GM23248 (cell line): ENCODE data around the gene DMC1. TPM values are rescaled to one million over a fixed set of nuclear protein-coding genes. Genes with fewer than 3 reads are reported as not detected.
"Not testable (repeated sequence)": the region's sequence is repeated elsewhere in the genome, so short reads cannot be mapped to it uniquely, and the experiment has no call there.

Source experiments
- DNase-seq: peaks from one replicate; pipeline ENCODE4 v3.0.0-alpha.2; 2015
- H2AFZ ChIP-seq: fragments of 200-600 bp; sonication (generic); 2 replicates; pipeline ENCODE4 v1.6.1; 2016; ENCODE audit warnings: antibody characterized with exemption
- H3F3A ChIP-seq: fragments of 200-600 bp; sonication (generic); 2 replicates; pipeline ENCODE4 v1.6.1; 2016; ENCODE audit warnings: mild to moderate bottlenecking, antibody characterized with exemption, mixed run types; ENCODE audit not compliant: insufficient read depth
- H3K27ac ChIP-seq: fragments of 200-600 bp; sonication (generic); 2 replicates; pipeline ENCODE4 v1.5.1; 2016; ENCODE audit warnings: mild to moderate bottlenecking
- H3K27me3 ChIP-seq: fragments of 200-600 bp; sonication (generic); replicated peaks from 2 replicates; pipeline ENCODE4 v1.6.1; 2016; ENCODE audit warnings: mild to moderate bottlenecking; ENCODE audit not compliant: insufficient read depth
- H3K36me3 ChIP-seq: fragments of 200-600 bp; sonication (generic); 2 replicates; pipeline ENCODE4 v1.6.1; 2016; ENCODE audit warnings: low read depth, mild to moderate bottlenecking
- H3K4me1 ChIP-seq: fragments of 200-600 bp; sonication (generic); 2 replicates; pipeline ENCODE4 v1.6.1; 2016; ENCODE audit warnings: mild to moderate bottlenecking; ENCODE audit not compliant: insufficient read depth
- H3K4me2 ChIP-seq: fragments of 200-600 bp; sonication (generic); one replicate; pipeline ENCODE4 v1.6.1; 2016; ENCODE audit warnings: mild to moderate bottlenecking; ENCODE audit not compliant: unreplicated experiment
- H3K4me3 ChIP-seq: fragments of 200-600 bp; sonication (generic); 2 replicates; pipeline ENCODE4 v1.5.1; 2016; ENCODE audit warnings: mild to moderate bottlenecking
- H3K79me2 ChIP-seq: fragments of 200-600 bp; sonication (generic); 2 replicates; pipeline ENCODE4 v1.6.1; 2016; ENCODE audit warnings: mild to moderate bottlenecking; ENCODE audit not compliant: insufficient read depth
- H3K9ac ChIP-seq: fragments of 200-600 bp; sonication (generic); 2 replicates; pipeline ENCODE4 v1.6.1; 2016; ENCODE audit warnings: mild to moderate bottlenecking
- H3K9me2 ChIP-seq: fragments of 200-600 bp; sonication (generic); 2 replicates; pipeline ENCODE4 v1.6.1; 2016; ENCODE audit warnings: mixed run types, mild to moderate bottlenecking, moderate library complexity; ENCODE audit not compliant: insufficient read depth
- H3K9me3 ChIP-seq: fragments of 200-600 bp; sonication (generic); one replicate; pipeline ENCODE4 v1.6.1; 2017; ENCODE audit warnings: low read depth
- H4K20me1 ChIP-seq: fragments of 200-600 bp; sonication (generic); 2 replicates; pipeline ENCODE4 v1.6.0; 2016; ENCODE audit not compliant: insufficient read depth
- EZH2 ChIP-seq: fragments of 200-600 bp; sonication (generic); IDR thresholded peaks from 2 replicates; pipeline ENCODE4 v1.6.1; 2018; ENCODE audit warnings: antibody characterized with exemption, mild to moderate bottlenecking; ENCODE audit not compliant: insufficient read depth, poor library complexity, severe bottlenecking
- EZH2phosphoT487 ChIP-seq: fragments of 200-600 bp; sonication (generic); IDR thresholded peaks from 2 replicates; pipeline ENCODE4 v1.6.1; 2018; ENCODE audit warnings: antibody characterized with exemption, moderate library complexity, mild to moderate bottlenecking, low read depth; ENCODE audit not compliant: insufficient read depth
- WGBS, 2 experiments: methylation state at CpG; one replicate each; pipeline ENCODE4 v1.1.6; 2015 to 2017; ENCODE audit warnings: low lambda C conversion rate in 2 of 2, low coverage in 1 of 2; ENCODE audit errors: missing lambda C conversion rate in 2 of 2; 5-methylcytosine and 5-hydroxymethylcytosine counted together
- in situ Hi-C: fragments of 300-500 bp; cut with MboI; formaldehyde crosslinking; loops from 2 replicates; pipeline ENCODE4 v1.15.0; 2020
- polyA plus RNA-seq: library from polyadenylated mRNA; unstranded; fragments of >200 nt; fragmentation: Nextera tagmentation; extraction: Ambion mirVana; gene quantifications from 2 replicates; pipeline ENCODE4 v1.2.1, GENCODE V29; 2016
- total RNA-seq: library from RNA; depleted of rRNA; stranded (reverse); fragments of >200 nt; shearing (Covaris generic); gene quantifications from 2 replicates; pipeline ENCODE4 v1.2.3, GENCODE V29; 2014; rRNA removed

The DMC1 gene
- total and polyA plus RNA-seq, 2 experiments from 2014 or later = 1.4 to 11.8 TPM

DNA sequence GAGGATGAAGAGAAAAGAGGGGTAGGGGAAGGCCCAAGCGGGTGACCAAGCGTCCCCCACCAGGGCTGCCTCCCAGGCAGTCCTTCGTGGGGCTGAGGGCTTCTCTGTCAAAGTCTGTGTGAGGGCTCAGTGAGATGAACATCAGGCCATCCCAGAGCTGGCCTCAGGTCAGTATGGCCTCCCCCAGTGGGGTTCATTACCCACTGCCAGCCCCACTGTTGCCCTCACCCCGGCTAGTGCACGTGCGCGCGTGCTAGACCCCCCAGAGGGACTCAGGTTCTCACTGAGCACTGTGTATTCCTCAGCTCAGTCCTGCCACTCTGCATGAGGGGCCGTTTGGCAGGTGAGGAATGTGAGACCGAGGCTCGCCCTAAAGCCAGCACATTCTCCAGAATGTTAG, 98.7 kb downstream of the DMC1 start:
- TF ChIP-seq EZH2 (no peak), EZH2phosphoT487 (no peak)
- Histone ChIP-seq H3K9me2 (no peaks in the 10 kb centered on the region), H3K4me3 (no peak overlapping the region), H3K9ac (no peak overlapping the region), H3F3A (peaks cover 10% of the 10 kb centered on the region; the same call in 1 of the 2 replicates), H2AFZ (no peak overlapping the region), H3K4me1 (0 out of 2 replicates have a peak, but pooled peaks cover 3% of the 10 kb centered on the region), H3K79me2 (peaks cover 59% of the 10 kb centered on the region), H3K36me3 (peaks cover 5% of the 10 kb centered on the region; the same call in 1 of the 2 replicates), H4K20me1 (no peaks in the 10 kb centered on the region), H3K27ac (no peak overlapping the region), H3K9me3 (no peaks in the 10 kb centered on the region), H3K27me3 (no peaks in the 10 kb centered on the region), H3K4me2 (no peak overlapping the region)
- in situ Hi-C loops = no loop called here
- WGBS, 2 experiments = 92 to 94% methylated on average over 11 of the region's 11 CpGs
- no peak for DNase-seq

DNA sequence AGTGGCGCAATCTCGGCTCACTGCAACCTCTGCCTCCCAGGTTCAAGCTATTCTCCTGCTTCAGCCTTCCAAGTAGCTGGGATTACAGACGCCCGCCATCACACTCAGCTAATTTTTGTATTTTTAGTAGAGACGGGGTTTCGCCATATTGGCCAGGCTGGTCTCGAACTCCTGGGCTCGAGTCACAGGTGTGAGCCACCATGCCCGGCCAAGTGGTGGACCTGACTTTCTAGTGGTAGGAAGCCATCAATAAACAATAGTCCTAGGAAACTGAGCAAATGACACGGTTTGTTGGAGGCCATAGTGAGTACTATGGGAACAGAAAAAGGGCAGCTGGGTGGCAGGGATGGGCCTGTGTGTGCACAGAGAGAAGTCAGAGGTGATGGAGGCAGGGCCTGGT, 99.8 kb downstream of the DMC1 start:
- H3K4me1 ChIP-seq, H4K20me1 ChIP-seq, H3K9me3 ChIP-seq, in situ Hi-C loops, H3K4me3 ChIP-seq, H3K4me2 ChIP-seq, H3K9ac ChIP-seq, H3F3A ChIP-seq, H3K27ac ChIP-seq, H3K9me2 ChIP-seq, H3K27me3 ChIP-seq, H2AFZ ChIP-seq, DNase-seq, H3K36me3 ChIP-seq: not testable (repeated sequence)
- peaks cover 59% of the 10 kb centered on the region for H3K79me2 ChIP-seq
- WGBS, 2 experiments = 93 to 94% methylated on average over 10 of the region's 10 CpGs

GRCh38 chr22:38469306-38469781, 100.6 kb downstream of the DMC1 start:
- peak overlapping the region; percentile 89; the same call in 1 of the 2 replicates for H3K27ac ChIP-seq
- 46 to 61% methylated on average over 6 of the region's 6 CpGs for WGBS, 2 experiments
- peak overlapping the region; percentile 86 for H3K4me2 ChIP-seq
- 0 out of 2 replicates have a peak, but pooled peaks cover 3% of the 10 kb centered on the region for H3K4me1 ChIP-seq
- peak overlapping the region; percentile 100 for H3K9ac ChIP-seq
- H3K79me2 ChIP-seq = peaks cover 59% of the 10 kb centered on the region
- peak overlapping the region; percentile 98 for H3K4me3 ChIP-seq
- 0 out of 2 replicates have a peak, but pooled peaks cover 5% of the 10 kb centered on the region for H3K36me3 ChIP-seq
- TF ChIP-seq EZH2phosphoT487 (no peak), EZH2 (no peak)
- H3F3A ChIP-seq = 0 out of 2 replicates have a peak, but pooled peaks cover 4% of the 10 kb centered on the region
- no peaks in the 10 kb centered on the region for H3K9me3 ChIP-seq
- in situ Hi-C loops = no loop called here
- H3K27me3 ChIP-seq = no peaks in the 10 kb centered on the region
- H2AFZ ChIP-seq = peak overlapping the region; percentile 76; the same call in 1 of the 2 replicates
- no peak for DNase-seq
- no peaks in the 10 kb centered on the region for H4K20me1 ChIP-seq
- no peaks in the 10 kb centered on the region for H3K9me2 ChIP-seq

Other genes starting within 250 kb of the DMC1 start
- gene KCNJ4, start 115.0 kb downstream of the DMC1 start, total RNA-seq = not detected in 2 replicates
- gene KCNJ4, start 115.0 kb downstream of the DMC1 start, polyA plus RNA-seq = not detected in 2 replicates
- gene KDELR3, start 102.1 kb downstream of the DMC1 start, total RNA-seq = 191 and 197 TPM in 2 replicates
- gene KDELR3, start 102.1 kb downstream of the DMC1 start, polyA plus RNA-seq = 326 and 335 TPM in 2 replicates
- 312 and 370 TPM in 2 replicates for gene DDX17, start 63.9 kb downstream of the DMC1 start, total RNA-seq
- gene DDX17, start 63.9 kb downstream of the DMC1 start, polyA plus RNA-seq = 28.5 and 30.1 TPM in 2 replicates
- 0.13 and 2.1 TPM in 2 replicates for gene FAM227A, start 86.2 kb upstream of the DMC1 start, total RNA-seq
- gene FAM227A, start 86.2 kb upstream of the DMC1 start, polyA plus RNA-seq = 0.65 and 0.93 TPM in 2 replicates
- 16.2 and 24.5 TPM in 2 replicates for gene CBY1, start 86.5 kb upstream of the DMC1 start, total RNA-seq
- gene CBY1, start 86.5 kb upstream of the DMC1 start, polyA plus RNA-seq = 57.5 and 59.4 TPM in 2 replicates
- 48.9 and 53.9 TPM in 2 replicates for gene TOMM22, start 111.8 kb upstream of the DMC1 start, total RNA-seq
- 92.0 and 97.8 TPM in 2 replicates for gene TOMM22, start 111.8 kb upstream of the DMC1 start, polyA plus RNA-seq
- gene JOSD1, start 130.8 kb upstream of the DMC1 start, total RNA-seq = 47.0 and 51.2 TPM in 2 replicates
- gene JOSD1, start 130.8 kb upstream of the DMC1 start, polyA plus RNA-seq = 5.5 and 6.6 TPM in 2 replicates
- gene GTPBP1, start 135.8 kb upstream of the DMC1 start, total RNA-seq = 20.1 and 26.9 TPM in 2 replicates
- 9.7 and 10.0 TPM in 2 replicates for gene GTPBP1, start 135.8 kb upstream of the DMC1 start, polyA plus RNA-seq
- 142 and 146 TPM in 2 replicates for gene SUN2, start 185.8 kb upstream of the DMC1 start, total RNA-seq
- 47.9 and 51.2 TPM in 2 replicates for gene SUN2, start 185.8 kb upstream of the DMC1 start, polyA plus RNA-seq
- 11.6 and 18.9 TPM in 2 replicates for gene DNAL4, start 224.0 kb upstream of the DMC1 start, total RNA-seq
- 14.2 and 16.7 TPM in 2 replicates for gene DNAL4, start 224.0 kb upstream of the DMC1 start, polyA plus RNA-seq